Testis (tissue), 3 donors: ENCODE measurements around the gene CIART. TPM values are rescaled to one million over a fixed set of nuclear protein-coding genes. Genes with fewer than 3 reads are reported as not detected.

ENCODE experiments used
- DNase-seq: peaks from one replicate; pipeline ENCODE4 v3.0.0-alpha.2; 2019
- H3K27ac ChIP-seq, 2 donors: fragments of 200-600 bp; sonication (generic); one replicate each; pipeline ENCODE4 v1.5.1; 2019
- H3K27me3 ChIP-seq: fragments of 200-600 bp; sonication (generic); one replicate; pipeline ENCODE4 v1.5.1; 2019
- H3K36me3 ChIP-seq: fragments of 200-600 bp; sonication (generic); one replicate; pipeline ENCODE4 v1.5.1; 2017; ENCODE audit warnings: low read depth; ENCODE audit errors: missing control alignments
- H3K4me1 ChIP-seq: fragments of 200-600 bp; sonication (generic); one replicate; pipeline ENCODE4 v1.5.1; 2019
- H3K4me3 ChIP-seq, 2 donors: fragments of 200-600 bp; sonication (generic); one replicate each; pipeline ENCODE4 v1.5.1; 2017 to 2019
- H3K9me3 ChIP-seq: fragments of 200-600 bp; sonication (generic); one replicate; pipeline ENCODE4 v1.5.1; 2017
- CTCF ChIP-seq, 3 experiments: fragments of 450-650 bp in 2 of 3; fragments of 200-600 bp in 1 of 3; sonication (generic) in 1 of 3; IDR thresholded peaks; one replicate each; pipeline ENCODE4 v1.5.1; 2016 to 2019; ENCODE audit warnings: antibody characterized with exemption in 3 of 3, mild to moderate bottlenecking in 2 of 3, moderate library complexity in 1 of 3
- POLR2A ChIP-seq: fragments of 450-650 bp; IDR thresholded peaks from one replicate; pipeline ENCODE4 v1.6.1; 2017; ENCODE audit warnings: antibody characterized with exemption, mild to moderate bottlenecking, moderate library complexity
- WGBS, 2 donors: methylation state at CpG; one replicate each; pipeline ENCODE4 v1.1.5; 2018; 5-methylcytosine and 5-hydroxymethylcytosine counted together
- intact Hi-C: fragments of 100-400 bp; cut with DNase I; formaldehyde crosslinking; loops from one replicate; pipeline ENCODE4 v1.15.1; 2023; ENCODE audit warnings: low total_unique reads
- polyA plus RNA-seq: library from polyadenylated mRNA; stranded (reverse); fragments of 350-450 nt; fragmentation: Illumina TruSeq; extraction: RNeasy Lipid Tissue Mini Kit (QIAGEN cat#74804); gene quantifications from one replicate; pipeline ENCODE4 v1.2.3, GENCODE V29; 2014; ENCODE audit warnings: low read depth, low replicate concordance; ENCODE audit not compliant: insufficient read depth
- total RNA-seq, 2 donors: library from RNA; depleted of rRNA; stranded (reverse); fragments of >200 nt; gene quantifications; one replicate each; pipeline ENCODE4 v1.2.3, GENCODE V29; 2016

Gene CIART
- total and polyA plus RNA-seq, 3 donors from 2014 or later: 10.3 to 11.8 (median 10.6) TPM

GRCh38 chr1:150293433-150294253, 11.3 kb downstream of the CIART start, which contains the start of gene MRPS21:
Gene MRPS21, plus strand, starts transcription at chr1:150293861. Its CDS starts 506 bp downstream, at chr1:150294367.
- H3K27me3 ChIP-seq: no peaks in the 10 kb centered on the region
- H3K36me3 ChIP-seq: no peaks in the 10 kb centered on the region
- DNase-seq: peak; percentile 96
- peaks cover 6% of the 10 kb centered on the region for H3K4me1 ChIP-seq
- peak within 1 kb of the TSS; percentile 78 to 91 for H3K27ac ChIP-seq
- TF ChIP-seq POLR2A (peak; percentile 32), CTCF (IDR thresholded peaks at IDR 0.05) (no peak)
- H3K4me3 ChIP-seq: peak within 1 kb of the TSS; percentile 72 to 81
- intact Hi-C loops: no loop called here
- WGBS, 2 donors: 3% methylated on average over 43 of the region's 43 CpGs
- no peaks in the 10 kb centered on the region for H3K9me3 ChIP-seq

GRCh38 chr1:150295476-150295875, 13.1 kb downstream of the CIART start:
- no peak overlapping the region for H3K27ac ChIP-seq
- DNase-seq: no peak
- no peaks in the 10 kb centered on the region for H3K9me3 ChIP-seq
- no peaks in the 10 kb centered on the region for H3K27me3 ChIP-seq
- H3K4me3 ChIP-seq: no peak overlapping the region
- intact Hi-C loops: no loop called here
- no peaks in the 10 kb centered on the region for H3K36me3 ChIP-seq
- WGBS, 2 donors: 92 to 94% methylated on average over 2 of the region's 2 CpGs
- peaks cover 6% of the 10 kb centered on the region for H3K4me1 ChIP-seq
- TF ChIP-seq CTCF (IDR thresholded peaks at IDR 0.05): no peak
- no peak for TF ChIP-seq POLR2A

DNA sequence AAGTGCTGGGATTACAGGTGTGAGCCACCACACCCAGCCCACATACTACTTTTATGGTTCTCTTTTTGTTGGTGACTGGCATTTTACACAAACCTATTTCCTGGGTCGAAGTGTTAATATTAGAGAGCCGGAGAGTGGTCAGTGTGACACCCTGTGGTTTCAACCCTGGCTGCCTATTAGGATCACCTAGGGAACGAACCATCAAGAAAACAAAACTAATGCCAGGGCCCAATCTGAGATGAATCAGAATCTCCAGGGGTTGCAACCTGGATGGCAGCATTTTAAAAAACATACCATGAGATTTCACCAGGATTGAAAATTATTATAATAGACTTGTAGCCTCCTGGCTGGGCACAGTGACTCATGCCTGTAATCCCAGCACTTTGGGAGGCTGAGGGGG, 17.4 kb downstream of the CIART start:
- no peaks in the 10 kb centered on the region for H3K27me3 ChIP-seq
- peaks cover 9% of the 10 kb centered on the region for H3K4me1 ChIP-seq
- intact Hi-C loops: no loop called here
- no peak for DNase-seq
- WGBS, 2 donors: 94 to 95% methylated on average over 3 of the region's 3 CpGs
- TF ChIP-seq POLR2A (no peak), CTCF (IDR thresholded peaks at IDR 0.05) (no peak)
- no peaks in the 10 kb centered on the region for H3K36me3 ChIP-seq
- H3K4me3 ChIP-seq: no peak overlapping the region
- H3K9me3 ChIP-seq: no peaks in the 10 kb centered on the region
- H3K27ac ChIP-seq: no peak overlapping the region

- intact Hi-C loops: no loop called here
- H3K4me3 ChIP-seq: no peak overlapping the region
- H3K27ac ChIP-seq: peak overlapping the region; percentile 77 to 88
- peaks cover 9% of the 10 kb centered on the region for H3K4me1 ChIP-seq
- peak; percentile 76 for DNase-seq
- WGBS, 2 donors: 32 to 37% methylated on average over 6 of the region's 6 CpGs
- H3K36me3 ChIP-seq: no peaks in the 10 kb centered on the region
- H3K9me3 ChIP-seq: no peaks in the 10 kb centered on the region
- TF ChIP-seq CTCF (IDR thresholded peaks at IDR 0.05): no peak
- no peak for TF ChIP-seq POLR2A
- no peaks in the 10 kb centered on the region for H3K27me3 ChIP-seq
Observed at GRCh38 chr1:150302338-150302737, 20.0 kb downstream of the CIART start.
